Kidney (tissue), 14 donors: ENCODE measurements around the gene ACTA2. TPM values are rescaled to one million over a fixed set of nuclear protein-coding genes. Genes with fewer than 3 reads are reported as not detected.

ENCODE experiments used
- DNase-seq, 5 donors: peaks; one replicate each; pipeline ENCODE4 v3.0.0-alpha.2; 2013 to 2020
- FAIRE-seq: peaks from 2 replicates; lab custom pipeline; 2012; peaks lifted over from hg19 to GRCh38; lab: Jason Lieb, UNC
- H3K27ac ChIP-seq, 2 donors: one replicate each; pipeline ENCODE4 v1.7.0; 2013; ENCODE audit warnings: low read depth in 2 of 2, low read length in 2 of 2, inconsistent platforms in 1 of 2
- H3K27me3 ChIP-seq: one replicate; pipeline ENCODE4 v1.7.1; 2013; ENCODE audit warnings: low read length, inconsistent platforms; ENCODE audit not compliant: control insufficient read depth, insufficient read depth
- H3K36me3 ChIP-seq, 3 donors: one replicate each; pipeline versions ENCODE4 v1.7.0 to v1.7.1; 2013; ENCODE audit warnings: low read length in 3 of 3, control low read depth in 1 of 3, inconsistent platforms in 1 of 3; ENCODE audit not compliant: insufficient read depth in 3 of 3, control insufficient read depth in 2 of 3
- H3K4me1 ChIP-seq, 3 donors: one replicate each; pipeline versions ENCODE4 v1.7.0 to v1.7.1; 2013; ENCODE audit warnings: low read length in 3 of 3, inconsistent platforms in 1 of 3, low read depth in 1 of 3; ENCODE audit not compliant: control insufficient read depth in 2 of 3, insufficient read depth in 2 of 3
- H3K4me3 ChIP-seq, 3 donors: one replicate each; pipeline versions ENCODE4 v1.7.0 to v1.8.1; 2013; ENCODE audit warnings: low read length in 3 of 3, control low read depth in 1 of 3, inconsistent platforms in 1 of 3
- H3K9ac ChIP-seq, 3 donors: one replicate each; pipeline versions ENCODE4 v1.7.0 to v1.7.1; 2013; ENCODE audit warnings: low read length in 3 of 3, control low read depth in 1 of 3, inconsistent platforms in 1 of 3
- H3K9me3 ChIP-seq, 3 donors: one replicate each; pipeline versions ENCODE4 v1.7.0 to v1.7.1; 2013; ENCODE audit warnings: low read length in 3 of 3, control low read depth in 1 of 3, inconsistent platforms in 1 of 3; ENCODE audit not compliant: control insufficient read depth in 2 of 3, insufficient read depth in 1 of 3
- intact Hi-C: fragments of 100-400 bp; cut with DNase I; formaldehyde crosslinking; loops from one replicate; pipeline ENCODE4 v1.11.1; 2022
- polyA plus RNA-seq: library from polyadenylated mRNA; stranded (reverse); fragments of 350-450 nt; fragmentation: Illumina TruSeq; extraction: RNeasy Lipid Tissue Mini Kit (QIAGEN cat#74804); gene quantifications from one replicate; pipeline ENCODE4 v1.2.3, GENCODE V29; 2014; ENCODE audit warnings: low read depth, low replicate concordance; ENCODE audit not compliant: insufficient read depth
- total RNA-seq: library from RNA; stranded (reverse); fragmentation: NEBNext Ultra II Directional; extraction: Animal tissue kit (Norgen Biotek cat#: 25700); gene quantifications from one replicate; pipeline ENCODE4 v1.2.1, GENCODE V29; 2021
- TF ChIP-seq, protein P1 (sequence below): IDR thresholded peaks from 3 replicates; pipeline ENCODE4 v1.5.1; 2012; ENCODE audit warnings: mild to moderate bottlenecking, moderate library complexity, borderline replicate concordance; ENCODE audit not compliant: insufficient read depth; ENCODE audit errors: extremely low read depth
- donor health status: control.
- donor health status: control.
- donor health status: control.
- donor health status: control.
- donor health status: control.
- donor health status: DM: yes; HTN: yes; CAD: no.
- donor health status: Normal renal cell carcinoma (clear cell type).

ACTA2 gene
- total and polyA plus RNA-seq, 2 donors from 2014 or later = 378 to 471 TPM

DNA sequence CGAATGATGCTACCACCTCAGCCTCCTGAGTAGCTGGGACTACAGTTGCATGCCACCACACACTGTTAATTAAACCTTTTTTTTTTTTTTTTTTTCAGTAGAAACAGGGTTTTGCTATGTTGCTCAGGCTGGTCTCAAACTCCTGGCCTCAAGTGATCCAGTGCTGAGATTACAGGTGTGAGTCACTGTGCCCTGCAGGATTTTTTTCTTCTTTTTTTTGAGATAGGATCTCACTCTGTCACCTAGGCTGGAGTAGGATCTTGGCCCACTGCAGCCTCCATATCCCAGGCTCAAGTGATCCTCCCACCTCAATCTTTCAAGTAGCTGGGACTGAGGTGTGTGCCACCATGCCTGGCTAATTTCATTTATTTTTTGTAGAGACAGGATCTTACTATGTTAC is 6.4 kb downstream of the ACTA2 start:
- Histone ChIP-seq H3K4me3 (no peak overlapping the region), H3K9me3 (no peaks in the 10 kb centered on the region), H3K27ac (no peak overlapping the region), H3K36me3 (peaks cover 0 to 5% (median 4%) of the 10 kb centered on the region in 3 donors), H3K27me3 (no peaks in the 10 kb centered on the region), H3K4me1 (no peaks in the 10 kb centered on the region), H3K9ac (no peak overlapping the region)
- no peak for DNase-seq
- intact Hi-C loops = no loop called here
- FAIRE-seq = no peak
- TF ChIP-seq, protein P1, sequence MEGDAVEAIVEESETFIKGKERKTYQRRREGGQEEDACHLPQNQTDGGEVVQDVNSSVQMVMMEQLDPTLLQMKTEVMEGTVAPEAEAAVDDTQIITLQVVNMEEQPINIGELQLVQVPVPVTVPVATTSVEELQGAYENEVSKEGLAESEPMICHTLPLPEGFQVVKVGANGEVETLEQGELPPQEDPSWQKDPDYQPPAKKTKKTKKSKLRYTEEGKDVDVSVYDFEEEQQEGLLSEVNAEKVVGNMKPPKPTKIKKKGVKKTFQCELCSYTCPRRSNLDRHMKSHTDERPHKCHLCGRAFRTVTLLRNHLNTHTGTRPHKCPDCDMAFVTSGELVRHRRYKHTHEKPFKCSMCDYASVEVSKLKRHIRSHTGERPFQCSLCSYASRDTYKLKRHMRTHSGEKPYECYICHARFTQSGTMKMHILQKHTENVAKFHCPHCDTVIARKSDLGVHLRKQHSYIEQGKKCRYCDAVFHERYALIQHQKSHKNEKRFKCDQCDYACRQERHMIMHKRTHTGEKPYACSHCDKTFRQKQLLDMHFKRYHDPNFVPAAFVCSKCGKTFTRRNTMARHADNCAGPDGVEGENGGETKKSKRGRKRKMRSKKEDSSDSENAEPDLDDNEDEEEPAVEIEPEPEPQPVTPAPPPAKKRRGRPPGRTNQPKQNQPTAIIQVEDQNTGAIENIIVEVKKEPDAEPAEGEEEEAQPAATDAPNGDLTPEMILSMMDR = no peak

DNA sequence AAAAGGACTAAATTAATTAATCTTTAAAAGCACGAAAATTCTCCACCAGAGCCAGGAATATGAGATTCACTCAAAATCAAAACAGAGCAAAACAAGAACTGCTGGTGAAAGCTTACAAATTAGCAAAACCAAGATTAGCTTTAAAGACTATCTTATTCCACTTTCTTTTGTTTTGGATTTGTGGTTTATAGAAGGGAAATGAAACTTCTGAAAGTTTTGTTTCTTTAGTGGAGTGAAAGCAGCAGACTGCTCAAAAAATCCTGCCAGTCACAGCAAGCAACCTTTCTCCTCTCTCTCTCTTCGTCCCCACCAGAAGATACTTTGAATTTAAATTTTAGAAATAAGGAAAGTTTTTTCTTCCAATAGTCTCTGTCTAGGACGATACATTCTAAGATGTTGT is 7.8 kb downstream of the ACTA2 start:
- FAIRE-seq = no peak
- Histone ChIP-seq H3K9me3 (no peaks in the 10 kb centered on the region), H3K9ac (no peak overlapping the region), H3K36me3 (peaks cover 0 to 8% (median 4%) of the 10 kb centered on the region in 3 donors), H3K27ac (no peak overlapping the region), H3K27me3 (no peaks in the 10 kb centered on the region), H3K4me1 (no peaks in the 10 kb centered on the region), H3K4me3 (no peak overlapping the region)
- no peak for DNase-seq
- intact Hi-C loops = no loop called here
- TF ChIP-seq, protein P1 = no peak

DNA sequence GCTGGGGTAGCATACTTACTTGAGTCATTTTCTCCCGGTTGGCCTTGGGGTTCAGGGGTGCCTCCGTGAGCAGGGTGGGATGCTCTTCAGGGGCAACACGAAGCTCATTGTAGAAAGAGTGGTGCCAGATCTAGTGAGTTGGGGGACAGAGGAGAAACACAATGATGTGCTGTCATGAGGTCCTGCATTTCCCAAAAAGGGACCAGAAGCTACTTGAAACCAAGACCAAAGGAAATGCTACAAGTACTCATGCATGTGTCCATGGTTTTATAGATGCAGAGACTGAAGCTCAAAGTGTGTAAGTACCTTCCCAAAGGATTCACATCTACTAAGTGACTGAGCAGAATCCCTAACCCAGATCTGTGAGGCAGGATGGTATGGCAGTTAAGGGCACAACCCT is 8.8 kb downstream of the ACTA2 start:
- no peak overlapping the region for H3K27ac ChIP-seq
- intact Hi-C loops = no loop called here
- TF ChIP-seq, protein P1 = no peak
- no peaks in the 10 kb centered on the region for H3K9me3 ChIP-seq
- no peak overlapping the region for H3K9ac ChIP-seq
- no peaks in the 10 kb centered on the region for H3K27me3 ChIP-seq
- H3K4me3 ChIP-seq = no peak overlapping the region
- peaks cover 0 to 8% (median 4%) of the 10 kb centered on the region in 3 donors for H3K36me3 ChIP-seq
- FAIRE-seq (no peak), DNase-seq (no peak)
- H3K4me1 ChIP-seq = no peaks in the 10 kb centered on the region

DNA sequence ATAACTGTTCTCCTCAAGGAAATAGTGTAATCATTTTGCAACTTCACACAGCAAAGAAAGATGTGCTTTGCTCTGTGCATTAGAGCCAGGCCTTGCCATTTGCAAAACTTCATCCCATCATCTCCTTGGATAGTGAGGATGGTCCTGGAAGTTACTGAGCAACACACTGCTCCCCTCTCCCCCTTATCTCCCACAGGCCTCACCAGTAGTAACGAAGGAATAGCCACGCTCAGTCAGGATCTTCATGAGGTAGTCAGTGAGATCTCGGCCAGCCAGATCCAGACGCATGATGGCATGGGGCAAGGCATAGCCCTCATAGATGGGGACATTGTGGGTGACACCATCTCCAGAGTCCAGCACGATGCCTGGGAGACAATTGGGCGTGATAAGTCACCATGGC is 11.5 kb downstream of the ACTA2 start:
- DNase-seq (no peak), FAIRE-seq (no peak)
- Histone ChIP-seq H3K27ac (no peak overlapping the region), H3K9me3 (no peaks in the 10 kb centered on the region), H3K36me3 (peaks cover 0 to 8% (median 8%) of the 10 kb centered on the region in 3 donors), H3K27me3 (no peaks in the 10 kb centered on the region), H3K9ac (no peak overlapping the region), H3K4me3 (no peak overlapping the region), H3K4me1 (no peaks in the 10 kb centered on the region)
- TF ChIP-seq, protein P1 = no peak
- intact Hi-C loops = no loop called here
